SH-SY5Y (cell line): ENCODE data around the gene FAM83D.

Source experiments
- GATA2 ChIP-seq: IDR thresholded peaks from 2 replicates; pipeline ENCODE4 v1.6.1; 2011; ENCODE audit warnings: mild to moderate bottlenecking, low read depth, low read length
- GATA3 ChIP-seq: IDR thresholded peaks from 2 replicates; pipeline ENCODE4 v1.6.1; 2011; ENCODE audit warnings: low read depth, mild to moderate bottlenecking, low read length, moderate library complexity

The FAM83D gene

DNA sequence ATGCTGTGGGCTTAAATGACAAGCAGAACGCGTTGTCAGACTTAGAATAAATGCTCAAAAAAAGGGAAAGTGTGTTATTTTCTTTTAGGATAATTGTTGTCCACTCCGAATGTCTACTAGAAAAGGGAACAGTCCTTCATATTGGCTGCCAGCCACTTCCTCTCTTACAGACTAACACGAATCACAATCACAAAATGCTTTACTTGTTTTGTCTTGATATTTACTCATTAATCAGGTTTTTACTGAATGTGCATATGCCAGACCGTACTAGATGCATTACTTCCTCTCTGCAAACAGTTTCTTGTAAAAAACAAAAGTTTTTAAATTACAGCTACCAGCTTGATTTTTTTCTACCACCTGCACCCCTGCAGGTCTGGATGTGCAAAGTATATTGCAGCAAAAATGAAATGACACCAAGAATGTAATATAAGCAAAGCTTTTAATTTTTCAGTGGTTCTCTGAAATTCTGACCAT is 36.7 kb downstream of the FAM83D start:
- TF ChIP-seq GATA3 (no peak), GATA2 (no peak)

DNA sequence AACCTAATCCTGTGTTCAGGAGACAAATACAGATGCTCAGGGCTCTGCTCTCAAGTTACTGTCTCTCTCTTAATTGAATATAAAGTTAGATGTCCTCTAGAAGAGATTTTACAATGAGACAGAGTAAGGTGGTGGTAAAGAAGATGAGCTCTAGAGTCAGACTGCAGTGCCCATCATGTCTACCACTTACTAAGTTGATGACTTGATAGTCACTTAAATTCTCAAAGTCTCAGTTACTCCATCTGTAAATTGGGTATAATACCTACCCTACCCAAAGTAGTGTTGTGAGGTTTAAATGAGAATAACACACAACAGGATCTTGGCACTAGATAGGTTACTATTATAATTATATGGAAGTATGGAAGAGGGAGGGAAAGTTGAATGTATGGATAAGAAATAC is 37.5 kb downstream of the FAM83D start:
- TF ChIP-seq GATA3 (no peak), GATA2 (no peak)

DNA sequence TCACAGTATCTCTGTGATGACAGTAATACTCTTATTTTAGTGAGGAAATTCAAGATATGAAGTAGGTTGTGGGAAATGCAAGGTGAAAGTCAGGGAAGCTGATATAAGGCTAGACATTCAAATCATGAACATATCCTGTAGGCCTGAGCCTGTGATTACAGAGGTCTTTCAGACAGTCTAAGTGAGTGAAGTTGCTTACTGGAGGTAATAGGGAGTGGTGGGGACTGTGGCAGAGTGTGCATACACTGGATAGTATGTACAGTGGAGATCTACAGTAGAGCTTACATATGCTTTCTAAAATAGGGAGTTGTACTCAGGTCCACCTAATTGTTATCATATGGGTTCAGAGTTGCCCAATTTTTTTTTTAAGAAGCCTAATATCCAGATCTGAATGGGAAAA is 39.0 kb downstream of the FAM83D start:
- TF ChIP-seq GATA3 (no peak), GATA2 (no peak)

DNA sequence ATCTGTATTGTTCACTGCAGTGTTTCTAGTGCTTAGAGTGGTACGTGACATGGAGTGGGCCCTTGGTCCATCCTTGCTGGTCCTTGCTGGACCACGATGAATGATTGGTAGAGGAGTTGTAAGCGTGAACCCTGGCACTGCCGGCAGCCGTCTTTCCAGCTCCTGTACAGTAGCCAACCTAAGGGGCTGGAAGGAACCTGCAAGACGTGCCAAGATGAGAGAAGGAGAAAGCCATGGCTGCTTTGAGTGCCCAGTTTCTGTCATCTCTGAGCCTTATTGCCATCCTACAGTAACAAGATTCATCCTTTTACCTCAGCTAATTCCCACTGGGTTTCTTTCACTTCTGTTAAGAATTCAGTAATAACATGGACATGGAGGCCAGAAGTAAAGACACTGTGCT is 41.9 kb downstream of the FAM83D start:
- TF ChIP-seq GATA3 (no peak), GATA2 (no peak)

DNA sequence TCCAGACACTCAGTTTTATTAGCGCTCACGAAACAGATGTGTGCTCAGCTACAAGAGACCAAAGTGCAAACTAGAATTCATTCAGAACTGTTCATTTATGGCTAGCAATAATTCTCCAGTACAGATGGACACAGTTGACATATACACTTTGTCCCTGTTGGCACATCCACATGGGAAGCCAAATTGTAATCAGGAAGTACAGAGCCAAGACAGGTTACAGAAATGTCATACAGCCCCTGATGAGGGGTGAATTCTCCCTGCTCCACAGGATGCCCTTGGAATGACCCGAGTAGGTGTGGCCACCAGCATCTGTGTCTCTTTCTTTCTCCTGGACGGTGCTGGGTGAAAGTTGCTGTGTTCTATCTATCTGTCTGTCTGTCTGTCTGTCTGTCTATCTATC is 43.5 kb downstream of the FAM83D start:
- TF ChIP-seq GATA3: no peak
- TF ChIP-seq GATA2: no peak

DNA sequence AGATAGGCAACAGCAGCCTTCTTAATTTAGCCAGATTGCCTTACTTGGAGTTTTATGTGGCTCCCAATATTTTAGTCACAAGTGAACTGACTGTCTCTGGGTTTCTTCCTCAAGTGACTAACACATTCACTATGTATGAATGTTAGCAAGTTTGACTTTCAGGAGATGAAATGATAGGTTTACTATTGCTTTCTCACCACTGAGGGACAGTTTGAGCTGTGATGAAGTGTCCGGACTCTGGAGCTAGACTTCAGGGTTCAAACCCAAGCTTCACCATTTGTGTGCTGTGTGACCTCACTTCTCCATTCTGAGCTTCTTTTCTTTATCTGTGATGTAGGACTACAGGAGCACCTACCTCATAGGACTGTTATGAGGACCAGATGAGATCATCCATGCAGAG is 44.1 kb downstream of the FAM83D start:
- TF ChIP-seq GATA2 (no peak), GATA3 (no peak)

DNA sequence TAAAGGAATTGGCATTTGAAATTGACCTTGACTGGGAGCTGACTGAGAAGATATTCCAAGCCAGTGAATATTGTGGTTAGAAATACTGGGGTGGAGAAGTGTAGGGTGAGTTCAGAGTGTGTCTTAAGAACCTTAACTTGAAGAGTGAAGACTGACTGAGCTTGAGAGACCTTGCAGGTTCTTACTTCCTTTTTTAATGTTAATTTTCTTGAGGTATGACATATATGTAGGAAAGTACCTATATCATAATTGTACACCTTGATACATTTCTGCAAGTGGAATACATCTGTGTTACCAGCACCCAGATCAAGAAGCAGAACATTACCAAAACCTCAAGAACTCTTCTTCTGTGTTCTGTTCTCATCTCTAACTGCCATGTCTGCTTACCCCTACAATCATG is 46.9 kb downstream of the FAM83D start:
- TF ChIP-seq GATA3 (no peak), GATA2 (no peak)

DNA sequence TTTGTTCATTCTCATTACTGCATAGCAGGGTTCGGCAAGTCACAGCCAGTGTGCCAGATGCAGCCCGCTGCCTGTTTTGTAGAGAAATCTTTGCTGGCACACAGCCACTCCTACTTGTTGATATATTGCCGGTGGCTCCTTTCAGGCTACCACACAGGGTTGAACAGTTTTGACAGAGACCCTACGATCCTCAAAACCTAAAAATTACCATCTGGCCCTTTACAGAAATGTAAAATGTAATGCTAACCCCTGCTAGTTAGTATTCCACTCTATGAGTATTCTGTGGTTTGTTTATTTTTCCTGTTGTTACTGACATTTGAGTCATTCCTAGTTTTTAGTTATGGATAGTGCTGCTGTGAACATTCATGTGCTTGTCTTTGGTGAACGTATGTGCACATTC is 47.4 kb downstream of the FAM83D start:
- TF ChIP-seq GATA3 (no peak), GATA2 (no peak)

DNA sequence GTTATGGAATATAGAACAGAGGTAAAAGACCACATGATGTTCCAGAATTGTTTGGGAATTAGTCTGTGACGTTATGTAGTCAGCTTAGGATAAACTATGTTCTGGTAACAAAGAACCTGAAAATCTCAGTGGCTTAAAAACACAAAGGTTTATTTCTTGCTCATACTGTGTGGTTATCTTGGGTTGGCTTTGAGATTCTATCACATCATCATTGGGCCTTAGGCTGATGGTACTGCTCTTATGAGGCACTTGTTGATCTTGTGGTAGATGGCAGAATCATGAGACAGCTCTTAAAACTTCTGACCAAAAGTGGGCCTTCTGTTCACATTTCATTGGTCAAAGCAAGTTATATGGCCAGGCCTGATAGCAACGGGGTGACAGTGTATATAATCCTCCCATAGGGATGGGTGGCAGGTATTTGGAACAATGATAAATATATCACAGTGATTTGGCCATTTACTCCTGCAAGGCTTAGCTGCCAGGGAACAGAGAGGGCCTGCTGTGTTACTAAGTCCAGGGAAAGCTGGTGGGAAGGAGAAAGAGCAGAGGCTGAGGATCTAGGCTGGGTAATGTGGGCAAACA is 49.4 kb downstream of the FAM83D start:
- no peak for TF ChIP-seq GATA3
- TF ChIP-seq GATA2: no peak

DNA sequence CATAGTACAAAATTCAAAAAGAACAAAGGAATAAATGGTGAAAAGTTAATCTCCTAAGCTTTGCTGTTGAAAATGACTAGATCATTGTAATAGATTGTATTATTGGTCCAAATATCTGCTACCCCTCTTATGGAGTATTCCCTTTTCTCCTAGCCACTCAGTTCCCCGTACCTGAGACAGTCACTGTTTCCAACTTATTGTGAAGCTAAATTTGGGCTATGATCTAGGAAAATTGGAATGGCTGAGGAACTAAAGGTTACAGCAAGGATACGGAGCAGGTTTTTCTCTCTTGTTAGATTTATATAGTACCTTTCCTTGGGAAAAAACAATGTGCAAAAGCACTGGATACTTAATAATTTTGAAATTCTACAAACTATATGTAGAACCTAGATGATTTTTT is 53.2 kb downstream of the FAM83D start:
- no peak for TF ChIP-seq GATA3
- TF ChIP-seq GATA2: no peak

DNA sequence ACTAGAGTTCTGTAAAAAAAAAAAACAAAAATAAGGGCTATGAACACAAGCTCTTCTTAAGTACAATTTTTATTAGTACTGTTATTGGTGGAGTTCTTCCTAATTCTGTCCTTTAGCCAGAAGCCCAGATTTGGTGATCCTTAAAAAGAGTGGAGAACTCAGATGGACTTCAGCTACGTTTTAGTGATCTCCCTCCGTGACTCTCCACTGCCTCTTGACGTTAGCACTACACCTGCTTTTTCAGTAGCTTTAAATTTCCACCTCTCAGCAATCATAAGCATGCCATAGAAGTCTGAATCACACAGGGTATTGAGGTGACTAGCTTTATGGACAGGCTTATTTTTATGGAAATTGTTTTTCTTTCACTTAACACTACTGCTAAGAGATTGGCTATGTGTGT is 53.6 kb downstream of the FAM83D start:
- no peak for TF ChIP-seq GATA3
- TF ChIP-seq GATA2: no peak

DNA sequence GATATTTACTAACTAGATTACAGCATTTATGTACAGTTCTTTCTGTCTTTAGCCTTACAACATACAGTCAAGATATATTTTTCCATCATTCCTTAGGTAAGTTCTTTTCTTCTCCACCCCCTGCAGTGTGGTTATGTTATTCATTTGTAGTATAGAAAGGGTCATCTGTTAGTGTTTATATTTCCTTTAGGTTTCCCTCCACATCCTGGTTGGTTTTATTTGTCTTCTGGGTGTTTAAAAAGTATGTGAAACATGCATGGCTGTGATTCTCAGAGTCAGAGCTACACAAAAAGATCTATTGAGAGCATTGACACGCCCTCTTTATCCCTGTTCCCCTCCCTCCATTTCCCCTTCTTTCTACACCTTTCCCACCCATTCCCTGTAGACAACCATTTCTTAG is 56.1 kb downstream of the FAM83D start:
- no peak for TF ChIP-seq GATA3
- no peak for TF ChIP-seq GATA2

DNA sequence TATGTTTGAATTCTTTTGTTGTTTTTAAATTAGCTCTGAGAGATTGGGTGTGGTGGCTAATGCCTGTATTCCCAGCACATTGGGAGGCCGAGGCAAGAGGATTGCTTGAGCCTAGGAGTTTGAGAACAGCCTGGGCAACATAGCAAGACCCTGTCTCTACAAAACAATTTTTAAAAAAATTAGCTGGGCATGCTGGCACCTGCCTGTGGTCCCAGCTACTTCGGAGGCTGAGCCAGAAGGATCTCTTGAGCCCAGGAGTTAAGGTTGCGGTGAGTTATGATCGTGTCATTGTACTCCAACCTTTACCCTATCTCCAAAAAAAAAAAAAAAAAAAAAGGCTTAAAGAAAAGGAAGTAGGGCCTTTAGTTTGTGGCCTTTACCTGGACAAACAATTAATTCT is 58.8 kb downstream of the FAM83D start:
- no peak for TF ChIP-seq GATA3
- no peak for TF ChIP-seq GATA2

DNA sequence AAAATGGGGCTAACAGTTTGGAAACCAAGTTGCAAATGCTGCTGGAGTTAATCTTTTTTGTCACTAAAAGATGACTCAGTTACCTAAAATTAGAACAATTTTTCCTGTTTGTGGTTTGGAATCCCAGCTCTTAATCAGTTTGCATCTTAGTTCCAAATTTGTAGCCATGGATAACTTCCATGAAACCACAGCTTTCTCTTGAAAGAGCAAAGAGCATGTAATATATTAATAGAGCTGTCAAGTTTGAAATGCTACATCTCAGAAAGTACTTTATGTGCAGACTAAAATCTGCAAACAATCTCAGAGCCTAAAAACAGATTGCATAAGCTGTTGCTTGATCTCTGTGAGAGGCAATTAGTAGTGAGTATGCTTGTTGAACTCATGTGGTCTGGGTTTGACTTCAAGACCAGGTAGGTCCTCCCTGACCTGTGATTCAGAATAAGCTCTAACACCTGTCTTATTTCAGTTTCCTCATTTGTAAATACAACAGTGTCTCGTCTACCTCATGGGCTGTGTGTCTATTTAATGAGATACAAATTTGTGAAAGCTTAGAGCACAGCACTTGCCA is 59.5 kb downstream of the FAM83D start:
- TF ChIP-seq GATA2: no peak
- no peak for TF ChIP-seq GATA3

DNA sequence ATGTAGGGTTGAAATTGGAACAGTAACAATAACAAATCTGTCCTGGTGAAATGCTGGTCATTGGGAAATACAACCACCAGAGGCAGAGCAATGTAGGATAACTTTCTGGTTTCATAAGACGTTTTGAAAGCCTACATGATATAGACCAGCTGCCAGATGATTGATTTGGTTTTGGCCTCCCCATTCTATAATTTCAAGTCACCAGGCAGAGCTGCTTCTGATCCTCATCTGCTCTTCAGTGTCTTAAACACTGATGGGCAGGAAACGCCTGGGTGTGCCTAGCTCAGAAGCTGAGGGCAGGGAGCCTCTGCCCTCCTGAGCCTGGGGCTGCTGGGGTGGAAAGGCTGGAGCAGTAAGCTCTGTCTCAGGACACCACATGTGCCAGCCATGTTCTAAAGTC is 60.4 kb downstream of the FAM83D start:
- TF ChIP-seq GATA2 (no peak), GATA3 (no peak)

DNA sequence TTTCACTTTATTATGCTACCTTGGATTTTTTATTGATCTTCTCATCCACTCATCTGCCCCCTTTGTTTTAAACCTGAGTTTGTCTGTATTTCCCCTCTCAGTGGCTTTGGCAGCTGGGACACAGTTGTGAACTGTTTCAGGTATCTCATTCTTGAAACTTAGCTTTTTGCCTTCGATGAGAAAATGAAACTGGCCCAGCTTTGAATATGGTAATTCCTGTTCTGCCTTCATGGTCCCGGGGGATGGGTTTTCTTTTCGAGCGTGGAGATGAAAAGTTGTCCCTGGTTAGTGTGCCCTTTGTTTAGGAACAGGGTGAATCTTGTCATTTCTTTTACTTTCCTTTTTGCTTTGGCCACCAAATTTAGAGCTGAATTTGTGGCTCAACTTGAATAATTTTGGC is 61.6 kb downstream of the FAM83D start:
- TF ChIP-seq GATA3 (no peak), GATA2 (no peak)

DNA sequence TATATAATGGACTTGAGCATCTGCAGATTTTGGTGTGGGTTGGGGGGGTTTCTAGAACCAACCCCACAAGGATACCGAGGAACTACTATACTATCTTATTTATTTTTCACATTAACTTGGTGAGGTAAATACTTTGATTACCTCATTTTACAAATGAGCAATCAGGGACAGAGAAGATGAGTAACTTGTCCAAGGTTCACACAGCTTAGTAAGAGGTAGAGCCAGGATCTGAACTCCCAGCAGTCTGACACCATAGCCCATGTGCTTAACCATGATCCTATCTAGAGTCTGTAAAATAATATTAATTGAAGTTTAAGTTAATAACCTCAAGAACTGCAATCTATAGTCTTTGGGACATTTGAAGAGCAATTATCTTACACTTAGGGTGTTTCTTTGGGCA is 64.5 kb downstream of the FAM83D start:
- TF ChIP-seq GATA2: no peak
